Esophagus muscularis mucosa (tissue), 4 donors: ENCODE data around the gene SLC1A1. TPM values are rescaled to one million over a fixed set of nuclear protein-coding genes. Genes with fewer than 3 reads are reported as not detected.

ENCODE experiments used
- DNase-seq: peaks from one replicate; pipeline ENCODE4 v3.0.0-alpha.2; 2017; ENCODE audit errors: extremely low spot score
- H3K27ac ChIP-seq, 4 donors: fragments of 200-600 bp; sonication (generic); replicated peaks in 1 of 4; 1 replicate in 3 of 4; 2 replicates in 1 of 4; pipeline ENCODE4 v1.5.1; 2016 to 2019; ENCODE audit warnings: mild to moderate bottlenecking in 1 of 4
- H3K27me3 ChIP-seq, 4 donors: fragments of 200-600 bp; sonication (generic); one replicate each; pipeline versions ENCODE4 v1.5.1 to v1.6.0; 2016 to 2019
- H3K36me3 ChIP-seq, 4 donors: fragments of 200-600 bp; sonication (generic); one replicate each; pipeline ENCODE4 v1.5.1; 2016 to 2019
- H3K4me1 ChIP-seq, 4 donors: fragments of 200-600 bp; sonication (generic); one replicate each; pipeline ENCODE4 v1.5.1; 2016 to 2019
- H3K4me3 ChIP-seq, 4 donors: fragments of 200-600 bp; sonication (generic); 1 replicate in 2 of 4; 2 replicates in 2 of 4; pipeline ENCODE4 v1.5.1; 2016 to 2019; ENCODE audit warnings: mild to moderate bottlenecking in 4 of 4, moderate library complexity in 1 of 4
- H3K9me3 ChIP-seq, 4 donors: fragments of 200-600 bp; sonication (generic); 1 replicate in 3 of 4; 2 replicates in 1 of 4; pipeline ENCODE4 v1.5.1; 2016 to 2019
- CTCF ChIP-seq, 3 experiments: fragments of 200-600 bp in 2 of 3; fragments of 450-650 bp in 1 of 3; sonication (generic) in 2 of 3; IDR thresholded peaks; one replicate each; pipeline ENCODE4 v1.5.1; 2017 to 2019; ENCODE audit warnings: antibody characterized with exemption in 3 of 3, mild to moderate bottlenecking in 2 of 3, moderate library complexity in 1 of 3
- EP300 ChIP-seq: sonication (generic); formaldehyde crosslinking; IDR thresholded peaks from one replicate; pipeline ENCODE4 v1.6.1; 2017; ENCODE audit warnings: antibody characterized with exemption
- POLR2A ChIP-seq: fragments of 450-650 bp; IDR thresholded peaks from one replicate; pipeline ENCODE4 v1.6.1; 2017; ENCODE audit warnings: antibody characterized with exemption, moderate library complexity, mild to moderate bottlenecking, low read depth
- POLR2AphosphoS5 ChIP-seq, 2 donors: sonication (generic); formaldehyde crosslinking; IDR thresholded peaks; one replicate each; pipeline ENCODE4 v1.6.1; 2017; ENCODE audit warnings: antibody characterized with exemption in 2 of 2
- WGBS: methylation state at CpG from one replicate; pipeline ENCODE4 v1.1.5; 2018; 5-methylcytosine and 5-hydroxymethylcytosine counted together
- intact Hi-C: fragments of 100-400 bp; cut with DNase I; formaldehyde crosslinking; loops from one replicate; pipeline ENCODE4 v1.15.1; 2023
- total RNA-seq, 4 donors: library from RNA; depleted of rRNA; stranded (reverse); fragments of >200 nt; gene quantifications; one replicate each; pipeline versions ENCODE4 v1.1.0 to v1.2.1, GENCODE V29; 2016

The SLC1A1 gene
- total RNA-seq, 4 donors from 2014 or later, result 2.0 to 3.5 (median 2.1) TPM

GRCh38 chr9:4537581-4537980, 47.3 kb downstream of the SLC1A1 start:
- H3K27ac ChIP-seq, result no peak overlapping the region
- H3K27me3 ChIP-seq, result no peaks in the 10 kb centered on the region
- H3K36me3 ChIP-seq, result no peaks in the 10 kb centered on the region
- WGBS, result 97% methylated on average over 1 of the region's 1 CpG
- no peak overlapping the region for H3K4me3 ChIP-seq
- TF ChIP-seq EP300, result no peak
- TF ChIP-seq POLR2AphosphoS5 (IDR thresholded peaks at IDR 0.05), result no peak
- TF ChIP-seq CTCF (IDR thresholded peaks at IDR 0.05), result no peak
- no peak for TF ChIP-seq POLR2A
- no peak for DNase-seq
- intact Hi-C loops, result no loop called here
- H3K9me3 ChIP-seq, result peaks cover 0 to 14% (median 9%) of the 10 kb centered on the region in 4 donors
- H3K4me1 ChIP-seq, result no peaks in the 10 kb centered on the region

- H3K36me3 ChIP-seq, result no peaks in the 10 kb centered on the region
- no peaks in the 10 kb centered on the region for H3K27me3 ChIP-seq
- peaks cover 0 to 14% (median 9%) of the 10 kb centered on the region in 4 donors for H3K9me3 ChIP-seq
- no peak overlapping the region for H3K27ac ChIP-seq
- no peak for DNase-seq
- intact Hi-C loops, result no loop called here
- no peaks in the 10 kb centered on the region for H3K4me1 ChIP-seq
- no peak for TF ChIP-seq POLR2AphosphoS5 (IDR thresholded peaks at IDR 0.05)
- TF ChIP-seq POLR2A, result no peak
- no peak for TF ChIP-seq EP300
- TF ChIP-seq CTCF (IDR thresholded peaks at IDR 0.05), result no peak
- no peak overlapping the region for H3K4me3 ChIP-seq
- 100% methylated on average over 2 of the region's 2 CpGs for WGBS
Observed at GRCh38 chr9:4538107-4538506, 47.8 kb downstream of the SLC1A1 start.

GRCh38 chr9:4538621-4539020, 48.4 kb downstream of the SLC1A1 start:
- peaks cover 0 to 14% (median 9%) of the 10 kb centered on the region in 4 donors for H3K9me3 ChIP-seq
- no peaks in the 10 kb centered on the region for H3K4me1 ChIP-seq
- TF ChIP-seq POLR2AphosphoS5 (IDR thresholded peaks at IDR 0.05) (no peak), EP300 (no peak), CTCF (IDR thresholded peaks at IDR 0.05) (no peak), POLR2A (no peak)
- H3K36me3 ChIP-seq, result no peaks in the 10 kb centered on the region
- intact Hi-C loops, result no loop called here
- no peak overlapping the region for H3K27ac ChIP-seq
- no peaks in the 10 kb centered on the region for H3K27me3 ChIP-seq
- H3K4me3 ChIP-seq, result no peak overlapping the region
- DNase-seq, result no peak
- WGBS, result 80% methylated on average over 4 of the region's 4 CpGs

- no peak for DNase-seq
Observed at GRCh38 chr9:4540425-4540824, 50.2 kb downstream of the SLC1A1 start.

More at GRCh38 chr9:4540425-4540824, 50.2 kb downstream of the SLC1A1 start:
- WGBS, result 94% methylated on average over 7 of the region's 8 CpGs
- H3K27ac ChIP-seq, result no peak overlapping the region
- peaks cover 0 to 14% (median 9%) of the 10 kb centered on the region in 4 donors for H3K9me3 ChIP-seq
- H3K27me3 ChIP-seq, result no peaks in the 10 kb centered on the region
- no peaks in the 10 kb centered on the region for H3K36me3 ChIP-seq
- TF ChIP-seq CTCF (IDR thresholded peaks at IDR 0.05) (no peak), POLR2AphosphoS5 (IDR thresholded peaks at IDR 0.05) (no peak), POLR2A (no peak), EP300 (no peak)
- intact Hi-C loops, result no loop called here
- no peaks in the 10 kb centered on the region for H3K4me1 ChIP-seq
- no peak overlapping the region for H3K4me3 ChIP-seq
